SU-DHL-6 (cell line): ENCODE results near the gene SGTB.

Source experiments
- H2AFZ ChIP-seq: fragments of 200-600 bp; sonication (generic); 2 replicates; pipeline ENCODE4 v1.6.1; 2014; ENCODE audit warnings: low read depth, mild to moderate bottlenecking, moderate library complexity, mixed read lengths, antibody characterized with exemption, low read length; ENCODE audit not compliant: severe bottlenecking
- H3F3A ChIP-seq: fragments of 200-600 bp; shearing (Covaris generic); 2 replicates; pipeline ENCODE4 v1.6.0; 2016; ENCODE audit warnings: antibody characterized with exemption, mild to moderate bottlenecking; ENCODE audit not compliant: insufficient read depth
- H3K27ac ChIP-seq: fragments of 200-600 bp; sonication (generic); 2 replicates; pipeline ENCODE4 v1.5.1; 2016; ENCODE audit warnings: low read depth, mild to moderate bottlenecking, low read length, moderate library complexity, mixed read lengths
- H3K27me3 ChIP-seq: fragments of 200-600 bp; sonication (generic), shearing (Covaris generic); 2 replicates; pipeline ENCODE4 v1.6.0; 2014; ENCODE audit warnings: mild to moderate bottlenecking, low read length
- H3K36me3 ChIP-seq: fragments of 200-600 bp; sonication (generic); 2 replicates; pipeline ENCODE4 v1.6.1; 2014; ENCODE audit warnings: mild to moderate bottlenecking, low read length, mixed read lengths
- H3K4me2 ChIP-seq: fragments of 300-600, 200-600 bp; shearing (Covaris generic), sonication (generic); 2 replicates; pipeline ENCODE4 v1.6.0; 2014; ENCODE audit warnings: low read length, low read depth, mild to moderate bottlenecking; ENCODE audit not compliant: poor library complexity, severe bottlenecking
- H3K4me3 ChIP-seq: fragments of 200-600 bp; sonication (generic); 2 replicates; pipeline ENCODE4 v1.5.1; 2014; ENCODE audit warnings: antibody characterized with exemption, low read length, mild to moderate bottlenecking, mixed read lengths; ENCODE audit not compliant: insufficient read depth, poor library complexity, severe bottlenecking
- H3K79me2 ChIP-seq: fragments of 200-600 bp; sonication (generic); 2 replicates; pipeline ENCODE4 v1.6.1; 2014; ENCODE audit warnings: mild to moderate bottlenecking, low read length, moderate library complexity; ENCODE audit not compliant: insufficient read depth
- H3K9ac ChIP-seq: fragments of 200-600 bp; sonication (generic); 2 replicates; pipeline ENCODE4 v1.7.0; 2014; ENCODE audit warnings: mild to moderate bottlenecking, low read length
- H3K9me2 ChIP-seq: fragments of 200-600 bp; sonication (generic); replicated peaks from 2 replicates; pipeline ENCODE4 v1.6.1; 2014; ENCODE audit warnings: low read length; ENCODE audit not compliant: insufficient read depth
- H3K9me3 ChIP-seq: fragments of 200-600 bp; sonication (generic); 2 replicates; pipeline ENCODE4 v1.6.1; 2014; ENCODE audit warnings: low read length, mixed read lengths; ENCODE audit not compliant: insufficient read depth
- H4K20me1 ChIP-seq: fragments of 200-600 bp; sonication (generic); 2 replicates; pipeline ENCODE4 v1.6.1; 2014; ENCODE audit warnings: low read depth, mild to moderate bottlenecking, antibody characterized with exemption, low read length, moderate library complexity, mixed read lengths
- EZH2phosphoT487 ChIP-seq: fragments of 200-600 bp; sonication (generic), shearing (Covaris generic); conservative IDR thresholded peaks from 2 replicates; pipeline ENCODE4 v1.6.1; 2018; ENCODE audit warnings: mild to moderate bottlenecking, antibody characterized with exemption, low read length, moderate library complexity, mixed read lengths
- TF ChIP-seq, protein P1 (sequence below): fragments of 200-600 bp; sonication (generic); IDR thresholded peaks from one replicate; pipeline ENCODE4 v1.5.1; 2017; ENCODE audit warnings: antibody characterized with exemption, mild to moderate bottlenecking, low read length, moderate library complexity; ENCODE audit not compliant: insufficient read depth, poor library complexity, severe bottlenecking

The SGTB gene

DNA sequence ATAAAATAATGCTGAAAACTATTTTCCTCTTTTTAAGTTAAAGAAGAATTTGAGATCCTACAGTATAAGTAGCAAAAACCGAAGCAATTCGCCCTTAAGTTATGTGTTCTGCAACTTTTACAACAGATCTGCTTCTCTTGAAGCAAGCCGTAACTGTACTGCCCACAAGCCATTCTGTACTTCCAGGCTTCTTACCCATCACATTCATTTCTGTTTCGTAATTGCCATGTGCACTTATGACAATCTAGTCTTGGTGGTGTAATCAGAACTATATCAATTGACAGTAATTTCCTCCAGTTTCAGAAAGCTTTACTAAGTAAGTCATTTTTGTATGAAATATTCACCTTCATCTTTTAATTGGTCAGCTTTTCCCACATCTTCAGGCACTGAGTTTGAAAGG, 13.8 kb downstream of the SGTB start:
- no peaks in the 10 kb centered on the region for H3F3A ChIP-seq
- no peaks in the 10 kb centered on the region for H3K9me3 ChIP-seq
- H3K36me3 ChIP-seq = no peaks in the 10 kb centered on the region; the same call in 1 of the 2 replicates
- no peak overlapping the region for H3K4me3 ChIP-seq
- H3K79me2 ChIP-seq = no peaks in the 10 kb centered on the region
- no peak overlapping the region for H3K9ac ChIP-seq
- no peaks in the 10 kb centered on the region for H3K27me3 ChIP-seq
- no peak overlapping the region for H3K4me2 ChIP-seq
- no peaks in the 10 kb centered on the region for H3K9me2 ChIP-seq
- TF ChIP-seq EZH2phosphoT487 = no peak
- TF ChIP-seq, protein P1, sequence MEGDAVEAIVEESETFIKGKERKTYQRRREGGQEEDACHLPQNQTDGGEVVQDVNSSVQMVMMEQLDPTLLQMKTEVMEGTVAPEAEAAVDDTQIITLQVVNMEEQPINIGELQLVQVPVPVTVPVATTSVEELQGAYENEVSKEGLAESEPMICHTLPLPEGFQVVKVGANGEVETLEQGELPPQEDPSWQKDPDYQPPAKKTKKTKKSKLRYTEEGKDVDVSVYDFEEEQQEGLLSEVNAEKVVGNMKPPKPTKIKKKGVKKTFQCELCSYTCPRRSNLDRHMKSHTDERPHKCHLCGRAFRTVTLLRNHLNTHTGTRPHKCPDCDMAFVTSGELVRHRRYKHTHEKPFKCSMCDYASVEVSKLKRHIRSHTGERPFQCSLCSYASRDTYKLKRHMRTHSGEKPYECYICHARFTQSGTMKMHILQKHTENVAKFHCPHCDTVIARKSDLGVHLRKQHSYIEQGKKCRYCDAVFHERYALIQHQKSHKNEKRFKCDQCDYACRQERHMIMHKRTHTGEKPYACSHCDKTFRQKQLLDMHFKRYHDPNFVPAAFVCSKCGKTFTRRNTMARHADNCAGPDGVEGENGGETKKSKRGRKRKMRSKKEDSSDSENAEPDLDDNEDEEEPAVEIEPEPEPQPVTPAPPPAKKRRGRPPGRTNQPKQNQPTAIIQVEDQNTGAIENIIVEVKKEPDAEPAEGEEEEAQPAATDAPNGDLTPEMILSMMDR = no peak
- H4K20me1 ChIP-seq = no peaks in the 10 kb centered on the region
- no peak overlapping the region for H3K27ac ChIP-seq
- no peak overlapping the region for H2AFZ ChIP-seq

DNA sequence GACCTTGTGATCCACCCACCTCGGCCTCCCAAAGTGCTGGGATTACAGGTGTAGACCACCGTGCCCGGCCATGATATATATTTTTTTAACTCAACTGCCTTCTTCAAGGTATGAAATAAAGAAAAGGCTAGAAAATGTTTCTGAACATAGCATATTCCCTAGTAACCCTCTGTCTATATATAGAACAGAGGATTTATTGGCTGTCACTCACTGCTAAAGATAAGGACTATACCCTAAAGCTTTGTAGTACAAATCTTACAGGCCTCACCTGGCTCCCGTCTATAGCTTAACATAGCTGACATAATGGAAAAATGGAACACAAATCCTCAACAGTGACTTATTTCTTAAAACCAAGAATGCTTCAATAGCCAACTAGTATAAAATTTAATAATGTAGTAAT, 14.2 kb downstream of the SGTB start:
- Histone ChIP-seq H3K79me2 (no peaks in the 10 kb centered on the region), H4K20me1 (no peaks in the 10 kb centered on the region), H3K4me2 (no peak overlapping the region), H3K36me3 (no peaks in the 10 kb centered on the region; the same call in 1 of the 2 replicates), H3K9me3 (no peaks in the 10 kb centered on the region), H3F3A (no peaks in the 10 kb centered on the region), H2AFZ (no peak overlapping the region), H3K9me2 (no peaks in the 10 kb centered on the region), H3K9ac (no peak overlapping the region), H3K27me3 (no peaks in the 10 kb centered on the region), H3K27ac (no peak overlapping the region), H3K4me3 (no peak overlapping the region)
- no peak for TF ChIP-seq EZH2phosphoT487
- TF ChIP-seq, protein P1 = no peak

DNA sequence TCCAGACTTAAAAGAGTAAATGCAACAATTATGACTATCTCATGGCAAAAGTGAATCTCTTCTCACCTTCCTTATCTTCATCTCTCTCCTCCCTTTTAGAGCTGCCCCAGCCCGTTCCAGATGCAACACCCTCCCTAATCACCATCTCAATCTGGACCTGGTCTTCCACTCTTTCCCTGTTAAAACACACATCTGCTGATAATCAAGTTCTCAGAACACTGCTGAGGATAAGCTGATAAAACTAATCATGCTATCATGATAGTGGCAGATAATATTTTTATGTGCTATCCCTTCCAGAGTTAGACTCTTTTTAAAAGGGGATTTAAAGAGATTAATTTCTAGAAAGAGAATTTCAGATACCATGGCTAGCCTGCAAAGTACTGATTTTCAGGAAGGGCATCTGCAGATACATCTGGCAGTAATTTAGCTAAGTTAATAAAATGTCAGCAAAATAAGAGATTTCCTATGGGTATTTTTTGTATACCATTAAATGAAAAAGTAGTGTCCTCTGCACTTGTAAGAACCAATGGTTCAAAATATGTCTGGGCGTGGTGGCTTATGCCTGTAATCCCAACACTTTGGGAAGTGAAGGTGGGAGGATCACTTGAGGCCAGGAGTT, 17.2 kb downstream of the SGTB start:
- no peaks in the 10 kb centered on the region for H4K20me1 ChIP-seq
- TF ChIP-seq, protein P1 = no peak
- TF ChIP-seq EZH2phosphoT487 = no peak
- H3K4me3 ChIP-seq = no peak overlapping the region
- H3K79me2 ChIP-seq = no peaks in the 10 kb centered on the region
- H3F3A ChIP-seq = no peaks in the 10 kb centered on the region
- no peak overlapping the region for H2AFZ ChIP-seq
- no peaks in the 10 kb centered on the region for H3K9me3 ChIP-seq
- no peaks in the 10 kb centered on the region; the same call in 1 of the 2 replicates for H3K36me3 ChIP-seq
- H3K27ac ChIP-seq = no peak overlapping the region
- no peak overlapping the region for H3K4me2 ChIP-seq
- no peaks in the 10 kb centered on the region for H3K27me3 ChIP-seq
- H3K9ac ChIP-seq = no peak overlapping the region
- H3K9me2 ChIP-seq = no peaks in the 10 kb centered on the region
